HAP-1 (cell line): ENCODE measurements around the gene TCF25.

Source experiments
- DNase-seq, 2 experiments: peaks; one replicate each; pipeline ENCODE4 v3.0.0-alpha.2; 2016 to 2020; ENCODE audit warnings: low spot score in 2 of 2
- H3K27me3 ChIP-seq: fragments of 250-450 bp; sonication (Bioruptor Pico); 2 replicates; pipeline ENCODE4 v1.5.1; 2020; ENCODE audit warnings: low read depth, mild to moderate bottlenecking, moderate library complexity
- H3K36me3 ChIP-seq: fragments of 250-450 bp; sonication (Bioruptor Pico); replicated peaks from 2 replicates; pipeline ENCODE4 v1.5.1; 2020; ENCODE audit warnings: mild to moderate bottlenecking
- H3K4me1 ChIP-seq: fragments of 250-450 bp; sonication (Bioruptor Pico); 2 replicates; pipeline ENCODE4 v1.5.1; 2020; ENCODE audit warnings: mild to moderate bottlenecking
- H3K4me3 ChIP-seq: fragments of 250-450 bp; sonication (Bioruptor Pico); 2 replicates; pipeline ENCODE4 v1.5.1; 2020; ENCODE audit warnings: mild to moderate bottlenecking, moderate library complexity
- H3K9me3 ChIP-seq: fragments of 250-450 bp; sonication (Bioruptor Pico); 2 replicates; pipeline ENCODE4 v1.5.1; 2020; ENCODE audit warnings: mild to moderate bottlenecking, moderate library complexity
- in situ Hi-C: fragments of 300-500 bp; cut with MboI; formaldehyde crosslinking; loops from 3 replicates; pipeline ENCODE4 v1.14.3; 2020; ENCODE audit warnings: low sequenced_read_pairs, inconsistent platforms, mixed read lengths

The TCF25 gene

DNA sequence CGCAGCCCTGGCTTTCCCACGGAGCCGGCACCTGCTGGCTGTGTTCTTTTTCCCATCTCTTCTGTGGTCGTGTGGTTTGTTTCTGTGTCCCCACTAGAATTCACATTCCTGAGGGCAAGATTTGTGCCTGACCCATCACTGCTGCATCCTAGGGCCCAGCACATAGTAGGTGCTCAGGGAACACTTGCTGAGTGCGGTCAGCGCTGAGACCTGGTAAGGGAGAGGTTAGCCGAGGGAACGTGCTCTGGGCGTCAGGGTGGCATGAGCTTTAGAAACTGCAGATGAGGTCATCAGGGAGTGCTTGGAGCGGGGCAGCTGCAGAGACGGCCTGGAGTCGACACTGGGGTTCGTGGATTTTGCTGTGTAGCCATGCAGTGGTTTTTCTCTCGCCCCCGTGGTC lies 81.1 kb downstream of the TCF25 start:
- H3K4me1 ChIP-seq: peaks cover 2% of the 10 kb centered on the region; the same call in 1 of the 2 replicates
- peaks cover 27% of the 10 kb centered on the region for H3K36me3 ChIP-seq
- in situ Hi-C loops: no loop called here
- H3K9me3 ChIP-seq: no peaks in the 10 kb centered on the region
- H3K4me3 ChIP-seq: no peak overlapping the region
- no peak for DNase-seq
- no peaks in the 10 kb centered on the region for H3K27me3 ChIP-seq

DNA sequence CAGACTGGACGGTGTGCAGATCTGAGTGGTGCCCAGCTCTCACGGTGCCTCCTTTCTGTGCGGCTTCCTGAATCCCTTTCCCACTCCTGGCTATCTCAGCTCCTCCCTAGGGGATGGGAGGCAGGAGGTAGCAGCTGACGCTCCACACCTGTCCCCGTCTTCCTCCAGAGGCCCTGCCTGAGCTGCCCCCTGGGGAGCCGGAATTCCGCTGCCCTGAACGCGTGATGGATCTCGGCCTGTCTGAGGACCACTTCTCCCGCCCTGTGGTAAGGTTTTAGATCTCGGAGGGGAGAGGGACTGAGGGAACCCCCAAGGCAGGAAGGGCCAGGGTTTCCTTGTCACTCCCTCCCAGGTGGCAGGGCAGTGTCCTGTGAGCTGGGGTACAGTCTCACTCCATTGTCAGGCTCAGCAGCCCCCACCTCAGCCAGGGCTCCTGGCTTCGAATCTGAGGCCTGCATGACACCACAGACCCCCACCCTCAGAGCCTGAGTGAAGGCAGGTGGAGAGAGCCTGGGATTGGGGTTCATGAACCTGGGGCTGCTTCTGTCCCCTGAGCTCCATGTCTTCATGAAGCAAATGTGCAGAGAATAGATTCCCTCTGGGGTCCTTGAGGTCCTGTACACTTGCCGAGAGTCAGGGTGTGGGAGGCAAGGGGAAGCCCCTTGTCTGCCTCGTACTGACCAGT lies 81.8 kb downstream of the TCF25 start:
- Histone ChIP-seq H3K36me3 (peaks cover 27% of the 10 kb centered on the region), H3K4me3 (no peak overlapping the region)

GRCh38 chr16:89956505-89957215 lies 83.3 kb downstream of the TCF25 start:
- Histone ChIP-seq H3K9me3 (no peaks in the 10 kb centered on the region), H3K27me3 (no peaks in the 10 kb centered on the region), H3K4me1 (no peaks in the 10 kb centered on the region), H3K4me3 (no peak overlapping the region), H3K36me3 (peaks cover 34% of the 10 kb centered on the region)
- in situ Hi-C loops: no loop called here
- DNase-seq: no peak

More for the DNA sequence above, 81.8 kb downstream of the TCF25 start:
- no peak for DNase-seq
- H3K4me1 ChIP-seq: no peaks in the 10 kb centered on the region
- H3K27me3 ChIP-seq: no peaks in the 10 kb centered on the region
- no peaks in the 10 kb centered on the region for H3K9me3 ChIP-seq
- in situ Hi-C loops: no loop called here

DNA sequence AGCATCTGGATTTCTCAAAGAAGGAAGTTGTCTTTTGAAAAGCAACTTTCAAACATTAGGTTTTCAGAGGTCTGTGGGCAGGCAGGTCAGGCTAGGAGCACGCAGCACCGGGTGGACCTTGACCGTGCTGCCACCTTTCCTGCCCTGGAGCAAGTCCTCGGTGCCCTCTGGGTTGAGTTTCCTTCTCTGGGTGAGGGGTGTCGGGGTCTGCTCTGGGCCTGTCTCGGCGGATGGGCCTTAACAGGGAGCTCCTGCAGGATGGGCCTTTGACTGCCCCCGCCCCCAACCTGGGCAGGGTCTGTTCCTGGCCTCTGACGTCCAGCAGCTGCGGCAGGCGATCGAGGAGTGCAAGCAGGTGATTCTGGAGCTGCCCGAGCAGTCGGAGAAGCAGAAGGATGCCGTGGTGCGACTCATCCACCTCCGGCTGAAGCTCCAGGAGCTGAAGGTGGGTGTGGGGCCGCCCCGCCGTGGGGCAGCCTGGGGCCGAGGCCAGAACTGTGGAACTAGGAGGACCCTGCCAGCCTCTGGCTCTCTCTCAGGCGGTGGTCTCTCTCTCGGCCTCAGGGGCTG lies 83.9 kb downstream of the TCF25 start:
- no peak for DNase-seq
- Histone ChIP-seq H3K4me3 (no peak overlapping the region), H3K36me3 (peaks cover 34% of the 10 kb centered on the region), H3K4me1 (no peaks in the 10 kb centered on the region), H3K9me3 (no peaks in the 10 kb centered on the region), H3K27me3 (no peaks in the 10 kb centered on the region)
- in situ Hi-C loops: no loop called here

DNA sequence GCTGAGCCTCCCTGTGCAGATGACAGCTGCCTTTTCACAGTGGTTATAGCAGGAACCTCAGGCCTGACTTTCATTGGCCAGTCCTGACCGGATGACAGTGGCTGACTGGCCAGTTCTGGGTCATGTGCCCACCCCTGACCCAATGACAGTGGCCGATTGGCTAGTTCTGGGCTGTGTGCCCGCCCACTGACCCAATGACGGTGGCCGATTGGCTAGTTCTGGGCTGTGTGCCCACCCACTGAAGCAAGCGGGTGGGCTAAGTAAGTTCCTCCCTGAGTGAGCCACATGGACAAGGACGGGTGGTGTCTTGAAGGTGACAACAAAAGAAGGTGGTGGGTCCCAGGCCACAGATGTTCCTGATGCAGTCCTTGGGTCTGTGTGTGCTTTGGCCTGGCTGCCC lies 84.7 kb downstream of the TCF25 start:
- Histone ChIP-seq H3K36me3 (peaks cover 34% of the 10 kb centered on the region), H3K9me3 (no peaks in the 10 kb centered on the region), H3K27me3 (no peaks in the 10 kb centered on the region), H3K4me1 (no peaks in the 10 kb centered on the region), H3K4me3 (no peak overlapping the region)
- in situ Hi-C loops: no loop called here
- peak in 1 of 2 experiments; percentile 48 for DNase-seq

GRCh38 chr16:89958596-89958995 lies 85.2 kb downstream of the TCF25 start:
- H3K9me3 ChIP-seq: no peaks in the 10 kb centered on the region
- no peak for DNase-seq
- no peak overlapping the region for H3K4me3 ChIP-seq
- no peaks in the 10 kb centered on the region for H3K4me1 ChIP-seq
- peaks cover 36% of the 10 kb centered on the region for H3K36me3 ChIP-seq
- no peaks in the 10 kb centered on the region for H3K27me3 ChIP-seq
- in situ Hi-C loops: no loop called here

GRCh38 chr16:89960966-89961365 lies 87.6 kb downstream of the TCF25 start:
- Histone ChIP-seq H3K4me1 (no peaks in the 10 kb centered on the region), H3K4me3 (no peak overlapping the region), H3K36me3 (peaks cover 36% of the 10 kb centered on the region), H3K27me3 (no peaks in the 10 kb centered on the region), H3K9me3 (no peaks in the 10 kb centered on the region)
- no peak for DNase-seq
- in situ Hi-C loops: no loop called here
